GM21717 (cell line): ENCODE data around the gene FBXL7.
A peak's percentile ranks its signal among the peaks of the same experiment; 100 is the strongest.

Experiments
- ATAC-seq: cut with Tn5 transposase; IDR thresholded peaks from one replicate; pipeline ENCODE4 v1.9.1; 2021; ENCODE audit warnings: mild to moderate bottlenecking, moderate library complexity; ENCODE audit not compliant: unreplicated experiment

FBXL7 gene

DNA sequence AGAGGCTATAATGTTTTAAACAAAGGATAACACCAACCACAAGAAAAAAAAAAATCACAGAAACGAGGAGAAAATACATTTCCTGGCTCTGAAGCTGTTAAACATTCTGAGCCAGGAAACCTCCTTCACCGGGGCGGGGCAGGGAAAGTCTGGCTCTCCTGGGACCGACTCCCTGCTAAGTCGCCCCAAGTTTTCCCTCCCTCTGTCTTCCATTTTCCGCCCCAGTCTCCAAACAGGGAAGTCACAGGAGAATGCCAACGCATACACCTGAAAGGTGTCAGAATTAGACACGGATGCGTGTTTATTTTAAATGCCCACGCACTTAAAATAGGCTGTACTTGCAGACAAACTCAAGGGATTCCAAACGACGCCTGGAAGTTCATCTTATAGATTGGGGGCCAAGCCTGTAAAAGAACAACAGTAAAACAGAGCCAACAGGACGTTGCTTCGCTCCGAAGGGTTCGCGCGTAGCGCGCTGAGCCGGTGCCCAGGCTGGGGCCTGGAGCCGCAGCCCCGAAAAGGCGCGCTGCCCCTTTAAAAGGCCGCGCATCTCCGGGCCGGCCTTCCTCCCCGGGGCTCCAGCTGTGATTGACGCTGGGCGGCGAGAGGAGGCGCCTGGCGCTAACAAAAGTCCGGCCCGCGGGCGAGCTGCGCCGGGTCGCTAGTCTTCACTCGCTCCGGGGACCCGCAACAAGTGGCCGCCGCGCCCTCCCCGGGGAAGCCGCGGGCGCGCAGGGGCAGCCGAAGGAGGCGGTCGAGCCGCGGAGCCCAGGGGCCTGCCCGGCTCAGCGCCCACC is at the start of gene FBXL7:
Gene FBXL7 (plus strand): TSS at position 653 of the 797 bp plus-strand sequence.
- ATAC-seq = no peak

DNA sequence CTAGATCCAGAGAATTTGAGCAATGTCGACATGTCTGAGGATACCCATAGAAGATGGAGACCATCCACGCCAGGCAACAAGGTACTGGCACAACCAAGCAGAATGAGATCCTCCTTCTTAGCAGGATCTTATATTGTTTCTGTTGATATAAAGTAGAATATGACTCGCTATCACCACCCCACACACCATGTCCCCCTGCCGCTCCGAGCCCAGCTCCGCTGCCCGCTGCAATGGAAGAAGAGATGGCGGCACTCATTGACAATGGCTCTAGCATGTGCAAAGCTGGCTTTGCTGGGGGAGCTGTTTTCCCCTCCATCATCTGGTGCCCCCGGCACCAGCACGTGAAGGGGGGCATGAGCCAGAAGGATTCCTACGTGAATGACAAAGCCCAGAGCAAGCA is 49.5 kb upstream of the FBXL7 start:
- no peak for ATAC-seq

DNA sequence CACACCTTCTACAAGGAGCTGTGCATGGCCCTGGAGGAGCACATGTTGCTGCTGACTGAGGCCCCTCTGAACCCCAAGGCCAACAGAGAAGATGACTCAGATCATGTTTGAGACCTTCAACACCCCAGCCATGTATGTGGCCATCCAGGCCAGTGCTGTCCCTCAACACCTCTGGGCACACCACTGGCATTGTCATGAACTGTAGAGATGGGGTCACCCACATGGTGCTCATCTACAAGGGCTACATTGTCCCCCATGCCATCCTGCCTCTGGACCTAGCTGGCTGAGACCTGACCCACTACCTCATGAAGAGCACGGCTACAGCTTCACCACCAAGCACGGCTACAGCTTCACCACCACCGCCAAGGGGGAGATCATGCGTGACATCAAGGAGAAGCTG is 49.0 kb upstream of the FBXL7 start:
- ATAC-seq = no peak

DNA sequence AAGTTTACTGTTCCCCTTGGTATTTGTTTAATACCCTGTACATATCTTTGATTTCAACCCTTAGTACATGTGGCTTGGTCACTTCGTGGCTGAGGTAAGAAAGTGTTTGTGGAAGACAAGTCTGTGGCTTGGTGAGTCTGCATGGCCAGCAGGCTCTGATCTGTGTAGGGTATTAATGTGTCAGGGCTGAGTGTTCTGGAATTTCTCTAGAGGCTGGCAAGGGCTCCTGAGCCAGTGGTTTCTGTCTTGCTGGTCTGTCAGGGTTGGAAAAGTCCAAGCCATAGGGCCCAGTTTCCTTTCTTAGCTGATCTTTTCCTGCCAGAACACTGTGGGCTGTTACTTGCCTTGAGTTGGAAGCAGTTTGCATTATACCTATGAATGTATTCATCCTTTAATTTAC is 48.0 kb upstream of the FBXL7 start:
- no peak for ATAC-seq

- no peak for ATAC-seq
Measured at GRCh38 chr5:15452781-15453180, 47.2 kb upstream of the FBXL7 start.

GRCh38 chr5:15459200-15459599 is 40.8 kb upstream of the FBXL7 start:
- ATAC-seq = no peak

DNA sequence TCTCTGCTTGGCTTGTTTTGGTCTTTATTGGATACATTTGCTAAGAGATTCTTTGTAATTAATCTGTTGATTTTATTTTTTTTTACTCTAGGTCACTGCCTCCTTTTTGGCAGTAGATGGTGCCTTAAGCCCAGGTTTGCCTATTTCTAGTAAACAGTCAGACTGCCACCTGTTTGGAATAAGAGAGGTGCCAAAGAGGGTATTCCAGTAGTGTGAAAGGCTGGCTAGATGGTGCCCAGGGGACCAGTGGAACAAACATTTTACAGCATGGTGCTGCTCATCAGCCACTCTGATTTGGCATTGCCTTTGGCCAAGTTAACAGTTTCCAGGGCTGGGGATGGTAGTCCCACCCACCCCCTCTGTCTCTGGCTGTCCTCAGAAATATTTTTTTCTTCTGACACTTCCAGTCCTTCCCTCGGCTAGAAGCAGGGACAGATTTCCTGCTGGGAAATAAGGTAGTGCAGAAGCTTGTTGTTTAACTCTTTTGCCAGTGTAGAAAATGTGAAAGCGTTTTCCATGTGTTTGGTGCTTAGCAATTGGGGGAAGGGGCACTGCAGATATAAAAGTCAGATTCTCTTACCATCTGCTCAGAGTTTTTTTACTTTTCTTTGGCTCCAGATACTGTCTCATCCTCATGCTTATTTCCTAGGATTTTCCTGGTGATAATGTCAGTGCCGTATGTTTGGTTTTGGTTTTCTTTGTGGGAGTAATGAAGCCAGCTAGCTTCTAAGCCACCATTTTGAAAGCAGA is 36.6 kb upstream of the FBXL7 start:
- ATAC-seq = no peak

DNA sequence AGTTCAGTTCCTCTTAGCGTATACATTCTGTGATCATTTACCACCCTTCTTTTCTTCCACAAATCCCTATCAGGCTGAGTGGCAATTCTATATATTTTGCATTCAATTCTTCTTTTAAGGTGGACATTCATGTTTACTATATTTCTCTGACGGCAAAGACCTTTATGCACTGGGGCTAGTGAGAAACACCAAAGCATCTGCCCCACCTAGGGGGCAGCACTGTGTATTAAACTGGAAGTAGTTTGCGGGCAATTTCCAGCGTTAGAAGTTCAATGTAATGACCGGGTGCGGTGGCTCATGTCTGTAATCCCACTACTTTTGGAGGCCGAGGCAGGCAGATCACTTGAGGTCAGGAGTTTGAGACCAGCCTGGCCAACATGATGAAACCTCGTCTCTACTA is 27.9 kb upstream of the FBXL7 start:
- ATAC-seq = no peak

DNA sequence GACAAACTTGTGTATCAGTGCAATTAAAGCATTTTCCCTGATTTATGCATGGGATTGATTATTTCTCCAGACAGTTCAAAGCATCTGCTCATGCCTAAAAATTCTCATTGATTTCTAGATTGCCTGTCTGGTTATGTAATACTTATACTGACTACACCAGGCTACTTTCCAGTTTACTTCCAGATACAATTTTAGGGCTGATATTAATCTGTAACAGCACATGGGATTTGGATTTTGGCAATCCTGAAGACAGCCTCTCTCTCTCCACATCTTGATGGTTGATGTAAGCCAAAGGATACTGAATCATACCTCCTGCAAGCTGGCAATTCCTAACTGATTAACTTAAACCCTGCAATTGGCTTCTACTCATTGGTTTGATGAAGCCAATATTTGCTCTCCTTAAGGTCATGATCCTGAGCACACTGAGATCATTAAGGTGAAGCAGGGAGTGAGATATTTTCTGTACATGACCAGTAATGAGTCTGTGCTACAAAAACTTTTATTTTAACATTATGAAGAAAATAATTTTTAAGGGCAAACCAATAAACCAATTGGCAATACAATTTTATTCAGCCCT is 25.7 kb upstream of the FBXL7 start:
- ATAC-seq = no peak

DNA sequence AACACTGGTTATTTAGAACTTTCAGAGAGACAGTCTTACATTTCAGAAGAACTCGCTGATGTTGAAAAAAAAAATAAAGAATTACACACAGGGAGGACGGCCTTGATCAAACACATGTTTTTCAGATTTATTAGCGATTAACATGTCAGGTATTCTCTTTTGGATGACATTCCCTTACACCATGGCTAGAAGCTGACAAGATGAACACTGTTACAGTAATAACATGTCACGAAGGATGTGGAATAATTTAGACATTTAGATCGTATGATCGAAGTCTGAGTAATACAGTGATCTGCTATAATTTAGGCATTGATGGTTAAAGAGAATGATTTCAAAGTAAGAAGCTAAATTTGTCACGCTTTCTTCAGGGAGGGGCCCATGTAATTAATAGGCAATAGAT is 24.6 kb upstream of the FBXL7 start:
- no peak for ATAC-seq

DNA sequence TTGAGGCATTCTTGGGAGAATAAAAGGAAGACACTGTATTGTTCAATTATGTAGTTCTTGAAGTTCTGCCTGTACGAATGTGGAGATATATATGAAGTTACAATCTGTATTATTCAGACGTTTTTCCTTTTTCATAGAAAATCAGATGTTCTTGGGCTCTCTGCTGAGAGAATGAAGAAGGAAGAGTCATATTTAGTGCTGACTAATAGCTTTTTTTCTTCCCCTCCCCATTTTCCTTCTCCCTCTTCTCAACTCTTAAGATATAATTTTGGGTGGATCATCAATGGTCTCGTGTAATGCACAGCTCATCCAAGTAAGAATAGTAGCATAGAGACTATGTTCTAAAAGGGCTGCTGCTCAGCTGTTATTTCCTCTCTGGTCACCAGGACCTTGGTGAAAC is 23.0 kb upstream of the FBXL7 start:
- ATAC-seq = no peak

- ATAC-seq = no peak
Measured at GRCh38 chr5:15480436-15480835, 19.5 kb upstream of the FBXL7 start.

DNA sequence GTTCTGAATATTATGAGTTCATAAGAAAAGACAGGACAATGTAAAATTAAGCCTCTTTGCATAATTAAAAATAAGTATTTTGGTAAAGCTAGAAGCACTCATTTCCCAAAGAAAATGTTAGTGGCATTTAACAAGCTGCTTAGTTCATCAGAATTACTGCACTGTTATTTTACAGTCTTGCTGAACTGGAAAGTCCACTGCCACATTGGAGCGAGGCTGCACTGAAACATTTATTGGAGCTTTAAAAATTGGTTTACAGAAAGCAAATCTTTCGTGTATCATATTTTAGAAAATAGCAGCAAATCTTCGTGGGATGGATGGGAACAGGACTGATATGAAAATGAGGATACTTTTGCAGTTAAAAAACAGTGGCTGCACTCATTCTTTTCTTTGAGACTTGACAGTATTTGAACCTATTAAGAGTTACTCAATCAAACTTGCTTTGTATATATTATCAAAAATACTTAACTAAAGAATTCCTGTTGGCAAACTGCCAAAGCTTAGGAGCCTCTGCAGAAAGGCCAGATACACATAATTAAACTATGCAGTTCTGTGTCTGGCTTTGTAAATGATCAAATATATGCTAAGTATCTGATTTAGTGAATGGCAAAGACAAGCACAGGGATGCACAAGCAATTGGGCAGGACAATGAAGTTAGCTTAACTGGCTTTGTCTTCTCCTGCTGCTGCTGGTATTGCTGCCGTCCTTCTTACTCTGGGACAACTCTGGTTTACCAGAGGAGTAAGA is 16.5 kb upstream of the FBXL7 start:
- ATAC-seq = no peak

GRCh38 chr5:15487228-15487627 is 12.8 kb upstream of the FBXL7 start:
- peak; percentile 80 for ATAC-seq

DNA sequence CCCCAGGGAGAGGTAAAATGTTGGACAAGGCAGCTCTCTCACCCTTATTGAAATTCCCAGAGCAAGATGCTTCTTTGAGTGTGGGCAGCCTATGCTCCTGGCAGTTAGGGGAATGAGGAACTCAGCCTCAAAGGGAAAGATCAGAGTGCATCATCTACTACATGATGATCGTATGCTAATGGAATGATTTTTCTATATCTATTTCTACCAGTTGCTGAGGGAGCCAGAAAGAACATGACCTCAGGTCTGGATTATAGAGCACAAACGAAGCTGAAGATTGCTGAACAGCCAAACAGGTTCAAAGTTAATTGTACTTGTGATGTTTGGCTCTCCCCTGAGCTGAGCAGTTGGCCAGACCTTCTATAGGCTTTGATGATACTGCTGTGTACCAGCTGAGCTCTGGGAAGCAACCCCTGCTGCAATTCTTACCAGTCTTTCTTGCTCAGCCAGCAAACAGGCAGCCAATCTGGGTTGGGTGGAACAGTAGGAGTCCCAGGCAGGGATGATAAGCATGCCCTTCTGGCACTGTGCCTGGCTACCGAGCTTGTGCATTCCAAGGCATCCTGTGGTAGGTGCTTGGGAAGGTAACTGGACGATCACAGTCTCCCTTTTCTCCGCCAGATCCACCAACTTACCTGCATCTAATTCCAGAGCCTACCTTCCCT is 10.3 kb upstream of the FBXL7 start:
- ATAC-seq = no peak

DNA sequence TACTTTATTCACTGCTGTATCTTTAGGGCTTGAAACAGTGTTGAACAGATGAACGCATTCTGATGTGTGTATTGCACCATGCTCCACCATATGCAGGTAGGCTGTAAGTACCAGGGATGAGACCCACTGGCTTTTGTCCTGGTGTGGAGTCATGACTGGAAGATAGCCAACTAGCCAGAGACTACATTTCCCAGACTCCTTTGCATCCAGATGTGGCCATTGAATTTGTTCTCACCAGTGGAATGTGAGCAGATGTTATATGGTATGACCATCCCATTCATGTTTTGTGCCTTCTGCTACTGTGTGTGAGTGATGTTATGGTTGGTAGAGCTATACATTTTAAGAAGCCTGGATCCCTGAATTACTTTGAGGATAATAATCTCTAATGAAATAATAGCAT is 7.4 kb upstream of the FBXL7 start:
- no peak for ATAC-seq

DNA sequence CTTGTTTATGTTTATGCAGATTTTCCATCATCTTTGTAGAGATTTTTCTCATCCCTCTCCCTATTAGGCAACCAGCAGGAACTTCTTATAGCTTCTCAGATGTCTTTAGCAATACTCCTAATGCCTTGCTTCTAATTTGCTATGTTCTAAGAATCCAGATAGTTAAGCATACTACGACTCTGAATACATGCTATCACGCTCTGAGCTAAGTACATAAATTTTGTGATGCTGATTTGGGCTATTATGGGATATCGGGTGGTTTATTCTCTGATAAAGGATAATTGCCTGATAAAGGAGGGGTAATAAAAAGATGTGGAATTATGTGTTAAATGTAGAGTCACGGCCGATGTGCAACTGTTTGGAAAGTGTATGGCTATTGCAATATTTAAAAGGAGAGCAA is 6.5 kb upstream of the FBXL7 start:
- no peak for ATAC-seq

GRCh38 chr5:15495026-15495425 is 5.0 kb upstream of the FBXL7 start:
- no peak for ATAC-seq

GRCh38 chr5:15496886-15497285 is 3.1 kb upstream of the FBXL7 start:
- no peak for ATAC-seq

- no peak for ATAC-seq
Measured at GRCh38 chr5:15500325-15501001, 483 bp downstream of the FBXL7 start.
